Spleen (tissue), 11 donors: Measurements from ENCODE around the gene AQP12A. TPM values are rescaled to one million over a fixed set of nuclear protein-coding genes. Genes with fewer than 3 reads are reported as not detected.

Experiments
- DNase-seq: peaks from one replicate; pipeline ENCODE4 v3.0.0-alpha.2; 2020
- H3K27ac ChIP-seq, 8 donors: fragments of 200-600 bp; sonication (generic) in 7 of 8; 1 replicate in 4 of 8; 2 replicates in 4 of 8; pipeline versions ENCODE4 v1.5.0 to v1.8.0; 2016 to 2021; ENCODE audit warnings: inconsistent platforms in 4 of 8, mild to moderate bottlenecking in 4 of 8, moderate library complexity in 1 of 8
- H3K27me3 ChIP-seq, 7 donors: fragments of 200-600 bp; sonication (generic) in 6 of 7; replicated peaks in 1 of 7; 1 replicate in 4 of 7; 2 replicates in 3 of 7; pipeline versions ENCODE4 v1.5.0 to v1.8.0; 2016 to 2021; ENCODE audit warnings: inconsistent platforms in 3 of 7, mild to moderate bottlenecking in 1 of 7
- H3K36me3 ChIP-seq, 6 donors: fragments of 200-600 bp; sonication (generic) in 5 of 6; 1 replicate in 4 of 6; 2 replicates in 2 of 6; pipeline versions ENCODE4 v1.5.0 to v1.8.0; 2016 to 2021; ENCODE audit warnings: inconsistent platforms in 2 of 6
- H3K4me1 ChIP-seq, 6 donors: fragments of 200-600 bp; sonication (generic) in 5 of 6; 1 replicate in 3 of 6; 2 replicates in 3 of 6; pipeline versions ENCODE4 v1.5.0 to v1.8.0; 2016 to 2021; ENCODE audit warnings: inconsistent platforms in 3 of 6
- H3K4me3 ChIP-seq, 8 donors: fragments of 200-600 bp; sonication (generic) in 7 of 8; 1 replicate in 4 of 8; 2 replicates in 4 of 8; pipeline versions ENCODE4 v1.5.0 to v1.8.0; 2016 to 2021; ENCODE audit warnings: inconsistent platforms in 4 of 8, mild to moderate bottlenecking in 4 of 8, moderate library complexity in 2 of 8
- H3K9me3 ChIP-seq, 8 donors: fragments of 200-600 bp; sonication (generic) in 7 of 8; 1 replicate in 4 of 8; 2 replicates in 4 of 8; pipeline versions ENCODE4 v1.5.0 to v1.8.0; 2016 to 2021; ENCODE audit warnings: inconsistent platforms in 4 of 8
- POLR2A ChIP-seq, 3 donors: fragments of 450-650 bp; IDR thresholded peaks; one replicate each; pipeline ENCODE4 v1.5.1; 2017; ENCODE audit warnings: antibody characterized with exemption in 3 of 3, mild to moderate bottlenecking in 1 of 3
- POLR2AphosphoS5 ChIP-seq, 3 donors: sonication (generic); formaldehyde crosslinking; IDR thresholded peaks; one replicate each; pipeline ENCODE4 v1.5.1; 2017; ENCODE audit warnings: antibody characterized with exemption in 3 of 3
- WGBS, 5 donors: extraction: QIAGEN DNeasy Blood & Tissue Kit in 3 of 5; methylation state at CpG; one replicate each; pipeline versions ENCODE4 v1.1.5 to v1.1.7; 2013 to 2018; 5-methylcytosine and 5-hydroxymethylcytosine counted together
- intact Hi-C: fragments of 100-400 bp; cut with DNase I; formaldehyde crosslinking; loops from one replicate; pipeline ENCODE4 v1.15.0; 2023; ENCODE audit warnings: low total_unique reads
- polyA plus RNA-seq, 3 donors: library from polyadenylated mRNA; stranded (reverse); fragments of 200-250 nt; gene quantifications; one replicate each; pipeline ENCODE4 v1.2.1, GENCODE V29; 2013
- total RNA-seq, 7 donors: library from RNA; depleted of rRNA in 3 of 7; stranded (reverse); fragments of >200 nt in 3 of 7; fragmentation: NEBNext Ultra II Directional in 4 of 7; extraction: Animal tissue kit (Norgen Biotek cat#: 25700) in 4 of 7; gene quantifications; one replicate each; pipeline versions ENCODE4 v1.1.0 to v1.2.1, GENCODE V29; 2016 to 2021
- TF ChIP-seq, protein P1 (sequence below), 11 experiments: fragments of 200-600 bp in 7 of 11; fragments of 450-650 bp in 4 of 11; sonication (generic) in 4 of 11; IDR thresholded peaks in 8 of 11; conservative IDR thresholded peaks in 3 of 11; 1 replicate in 7 of 11; 2 replicates in 4 of 11; pipeline versions ENCODE4 v1.4.0 to v1.8.0; 2016 to 2021; ENCODE audit warnings: antibody characterized with exemption in 11 of 11, inconsistent platforms in 4 of 11, mild to moderate bottlenecking in 1 of 11
- donor health status: healthy with polysubstance abuse.
- donor health status: DM: no; HTN: no; CAD: no; lungs with moderate emphysema.
- donor health status: DM: no; HTN: no; CAD: no.
- donor health status: Bipolar disorder and iron deficiency.
- donor health status: healthy.
- donor health status: DM: no; HTN: no; CAD: no.
- donor health status: DM: yes; HTN: yes; CAD: no.

Gene AQP12A
- total and polyA plus RNA-seq, 10 donors = 1.6 to 1.8 TPM; not detected in 8

DNA sequence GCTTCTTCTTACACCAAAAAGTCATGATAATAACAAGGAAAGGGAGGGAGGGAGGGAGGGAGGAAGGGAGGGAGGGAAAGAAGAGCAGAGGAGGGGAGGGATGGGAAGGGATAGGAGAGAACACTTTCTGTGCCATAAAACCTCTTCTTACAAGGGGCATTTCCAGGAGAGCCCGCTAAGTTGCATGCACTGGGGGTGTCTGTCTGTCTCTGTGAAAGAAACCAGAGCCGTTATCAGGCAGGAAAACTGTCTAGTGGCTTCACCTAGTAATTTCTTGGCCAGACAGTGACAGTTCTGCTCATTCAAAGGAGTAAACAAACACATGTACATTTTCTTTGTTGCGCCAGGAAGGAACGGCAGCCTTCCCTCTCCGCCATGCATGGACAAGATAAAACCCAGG is 45.8 kb downstream of the AQP12A start:
- 62 to 76% (median 66%) methylated on average over 5 of the region's 5 CpGs for WGBS, 5 donors
- DNase-seq = no peak
- H3K4me3 ChIP-seq = no peak overlapping the region
- H3K9me3 ChIP-seq = no peaks in the 10 kb centered on the region
- no peak overlapping the region for H3K27ac ChIP-seq
- no peaks in the 10 kb centered on the region for H3K4me1 ChIP-seq
- intact Hi-C loops = no loop called here
- no peaks in the 10 kb centered on the region for H3K36me3 ChIP-seq
- H3K27me3 ChIP-seq = peaks cover 0 to 32% (median 0%) of the 10 kb centered on the region in 7 donors
- TF ChIP-seq POLR2A (IDR thresholded peaks at IDR 0.05) = no peak
- no peak for TF ChIP-seq POLR2AphosphoS5 (IDR thresholded peaks at IDR 0.05)
- TF ChIP-seq, protein P1, sequence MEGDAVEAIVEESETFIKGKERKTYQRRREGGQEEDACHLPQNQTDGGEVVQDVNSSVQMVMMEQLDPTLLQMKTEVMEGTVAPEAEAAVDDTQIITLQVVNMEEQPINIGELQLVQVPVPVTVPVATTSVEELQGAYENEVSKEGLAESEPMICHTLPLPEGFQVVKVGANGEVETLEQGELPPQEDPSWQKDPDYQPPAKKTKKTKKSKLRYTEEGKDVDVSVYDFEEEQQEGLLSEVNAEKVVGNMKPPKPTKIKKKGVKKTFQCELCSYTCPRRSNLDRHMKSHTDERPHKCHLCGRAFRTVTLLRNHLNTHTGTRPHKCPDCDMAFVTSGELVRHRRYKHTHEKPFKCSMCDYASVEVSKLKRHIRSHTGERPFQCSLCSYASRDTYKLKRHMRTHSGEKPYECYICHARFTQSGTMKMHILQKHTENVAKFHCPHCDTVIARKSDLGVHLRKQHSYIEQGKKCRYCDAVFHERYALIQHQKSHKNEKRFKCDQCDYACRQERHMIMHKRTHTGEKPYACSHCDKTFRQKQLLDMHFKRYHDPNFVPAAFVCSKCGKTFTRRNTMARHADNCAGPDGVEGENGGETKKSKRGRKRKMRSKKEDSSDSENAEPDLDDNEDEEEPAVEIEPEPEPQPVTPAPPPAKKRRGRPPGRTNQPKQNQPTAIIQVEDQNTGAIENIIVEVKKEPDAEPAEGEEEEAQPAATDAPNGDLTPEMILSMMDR (IDR thresholded peaks at IDR 0.05 in 8 of 11, conservative IDR thresholded peaks at IDR 0.05 in 3 of 11) = no peak

DNA sequence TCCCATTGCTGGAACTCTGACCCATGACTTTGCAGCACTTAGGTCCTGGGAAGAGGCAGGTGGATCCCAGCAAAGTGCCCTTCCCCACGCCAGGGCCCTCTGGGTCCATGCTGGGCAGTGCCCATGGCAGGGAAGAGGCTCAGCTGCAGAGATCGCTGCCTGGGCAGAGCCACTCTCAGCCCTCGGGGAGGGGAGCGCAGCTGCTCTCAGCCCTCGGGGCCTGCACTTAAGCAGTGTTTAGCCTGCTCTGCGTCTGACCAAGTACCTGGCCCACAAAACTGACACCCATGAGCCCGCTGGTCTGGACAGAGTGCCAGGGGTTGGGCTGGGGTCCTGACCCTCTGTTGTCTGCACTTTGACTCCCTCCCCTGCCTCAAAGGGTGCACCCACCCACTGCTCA is 46.3 kb downstream of the AQP12A start:
- DNase-seq = no peak
- Histone ChIP-seq H3K27me3 (peaks cover 0 to 32% (median 0%) of the 10 kb centered on the region in 7 donors), H3K4me1 (no peaks in the 10 kb centered on the region), H3K27ac (no peak overlapping the region), H3K4me3 (no peak overlapping the region), H3K36me3 (no peaks in the 10 kb centered on the region), H3K9me3 (no peaks in the 10 kb centered on the region)
- intact Hi-C loops = no loop called here
- 74 to 91% (median 80%) methylated on average over 3 to 7 of the region's 7 CpGs for WGBS, 5 donors
- TF ChIP-seq, protein P1 (IDR thresholded peaks at IDR 0.05 in 8 of 11, conservative IDR thresholded peaks at IDR 0.05 in 3 of 11) = no peak
- no peak for TF ChIP-seq POLR2AphosphoS5 (IDR thresholded peaks at IDR 0.05)
- no peak for TF ChIP-seq POLR2A (IDR thresholded peaks at IDR 0.05)

DNA sequence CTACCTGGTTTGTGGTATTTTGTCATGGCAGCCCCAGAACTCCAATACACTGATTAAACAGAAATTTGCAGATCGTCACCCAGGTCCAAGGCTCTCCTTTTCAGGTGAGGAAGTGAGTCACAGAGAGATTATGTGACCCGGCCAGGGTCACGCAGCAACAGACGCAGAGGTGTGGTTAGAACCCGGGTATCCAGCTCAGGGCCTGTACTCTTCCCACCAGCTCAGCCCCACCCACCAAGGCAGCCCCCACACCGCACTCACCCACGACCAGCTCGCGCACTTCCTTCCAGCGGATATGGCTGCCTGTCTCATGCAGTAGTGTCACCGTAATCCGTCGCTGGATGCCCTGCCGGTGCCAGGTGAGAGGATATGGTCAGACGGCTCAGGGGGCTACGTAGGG is 48.1 kb downstream of the AQP12A start:
- no peak for TF ChIP-seq POLR2A (IDR thresholded peaks at IDR 0.05)
- TF ChIP-seq, protein P1 (IDR thresholded peaks at IDR 0.05 in 8 of 11, conservative IDR thresholded peaks at IDR 0.05 in 3 of 11) = no peak
- TF ChIP-seq POLR2AphosphoS5 (IDR thresholded peaks at IDR 0.05) = no peak
- Histone ChIP-seq H3K4me3 (no peak overlapping the region), H3K27me3 (peaks cover 0 to 32% (median 0%) of the 10 kb centered on the region in 7 donors), H3K36me3 (no peaks in the 10 kb centered on the region), H3K27ac (no peak overlapping the region), H3K4me1 (no peaks in the 10 kb centered on the region), H3K9me3 (no peaks in the 10 kb centered on the region)
- WGBS, 5 donors = 55 to 72% (median 64%) methylated on average over 15 to 16 of the region's 16 CpGs
- intact Hi-C loops = no loop called here
- no peak for DNase-seq

DNA sequence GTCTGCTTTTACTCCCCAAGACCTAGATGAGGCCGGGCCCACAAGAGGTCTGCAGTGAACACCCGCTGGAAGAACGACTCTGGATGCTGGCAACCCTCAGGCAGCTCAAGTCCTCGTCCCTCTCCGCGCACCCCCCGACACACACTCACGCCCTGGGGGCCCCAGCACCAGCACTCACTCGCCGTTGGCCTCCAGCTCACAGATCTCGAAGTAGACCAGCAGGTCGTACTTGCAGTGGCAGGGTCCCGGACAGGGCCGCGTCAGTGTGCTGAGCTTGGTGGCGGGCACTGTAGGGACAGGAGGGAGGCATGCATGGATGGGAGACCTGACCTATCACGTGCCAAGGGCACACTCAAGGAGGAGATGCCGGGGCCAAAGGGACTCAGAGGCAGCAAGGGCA is 49.4 kb downstream of the AQP12A start:
- WGBS, 5 donors = 85 to 88% (median 86%) methylated on average over 14 to 18 of the region's 18 CpGs
- TF ChIP-seq, protein P1 (IDR thresholded peaks at IDR 0.05 in 8 of 11, conservative IDR thresholded peaks at IDR 0.05 in 3 of 11) = no peak
- TF ChIP-seq POLR2AphosphoS5 (IDR thresholded peaks at IDR 0.05) (no peak), POLR2A (IDR thresholded peaks at IDR 0.05) (no peak)
- Histone ChIP-seq H3K27me3 (peaks cover 0 to 19% (median 0%) of the 10 kb centered on the region in 7 donors), H3K4me3 (no peak overlapping the region), H3K4me1 (no peaks in the 10 kb centered on the region), H3K27ac (no peak overlapping the region), H3K9me3 (no peaks in the 10 kb centered on the region), H3K36me3 (no peaks in the 10 kb centered on the region)
- no peak for DNase-seq
- intact Hi-C loops = no loop called here
